Hepatocyte (in vitro differentiated cells): ENCODE results near the gene TLR7. TPM values are rescaled to one million over a fixed set of nuclear protein-coding genes. Genes with fewer than 3 reads are reported as not detected.

Experiments
- DNase-seq: peaks from one replicate; pipeline ENCODE4 v3.0.0-alpha.2; 2016; ENCODE audit warnings: low spot score
- H2AFZ ChIP-seq: fragments of 200-600 bp; sonication (generic); 2 replicates; pipeline ENCODE4 v1.6.0; 2016; ENCODE audit warnings: antibody characterized with exemption, mild to moderate bottlenecking
- H3K27ac ChIP-seq: fragments of 200-600 bp; sonication (generic); 2 replicates; pipeline ENCODE4 v1.5.1; 2016; ENCODE audit warnings: mild to moderate bottlenecking
- H3K27me3 ChIP-seq: fragments of 200-600 bp; sonication (generic); 2 replicates; pipeline ENCODE4 v1.6.1; 2016
- H3K36me3 ChIP-seq: fragments of 200-600 bp; sonication (generic); replicated peaks from 2 replicates; pipeline ENCODE4 v1.5.1; 2016; ENCODE audit warnings: low read depth; ENCODE audit not compliant: insufficient read depth
- H3K4me1 ChIP-seq: fragments of 200-600 bp; sonication (generic); 2 replicates; pipeline ENCODE4 v1.5.1; 2016; ENCODE audit warnings: mild to moderate bottlenecking, moderate library complexity; ENCODE audit not compliant: insufficient read depth
- H3K4me2 ChIP-seq: fragments of 200-600 bp; sonication (generic); 2 replicates; pipeline ENCODE4 v1.6.0; 2016
- H3K4me3 ChIP-seq: fragments of 200-600 bp; sonication (generic); 2 replicates; pipeline ENCODE4 v1.5.1; 2016; ENCODE audit warnings: mild to moderate bottlenecking
- H3K79me2 ChIP-seq: fragments of 200-600 bp; sonication (generic); 2 replicates; pipeline ENCODE4 v1.6.0; 2017; ENCODE audit warnings: mild to moderate bottlenecking
- H3K9me2 ChIP-seq: fragments of 200-600 bp; sonication (generic); replicated peaks from 2 replicates; pipeline ENCODE4 v1.6.0; 2017; ENCODE audit warnings: mild to moderate bottlenecking; ENCODE audit not compliant: insufficient read depth
- H3K9me3 ChIP-seq: fragments of 200-600 bp; sonication (generic); 2 replicates; pipeline ENCODE4 v1.5.1; 2016; ENCODE audit warnings: low read depth, mild to moderate bottlenecking
- H4K20me1 ChIP-seq: fragments of 200-600 bp; sonication (generic); 2 replicates; pipeline ENCODE4 v1.6.0; 2016; ENCODE audit warnings: mild to moderate bottlenecking; ENCODE audit not compliant: insufficient read depth, poor library complexity, severe bottlenecking
- CTCF ChIP-seq: fragments of 200-600 bp; sonication (generic); IDR thresholded peaks from 2 replicates; pipeline ENCODE4 v1.5.1; 2016; ENCODE audit warnings: antibody characterized with exemption, mild to moderate bottlenecking; ENCODE audit not compliant: poor library complexity
- EZH2 ChIP-seq: fragments of 200-600 bp; sonication (generic); IDR thresholded peaks from 2 replicates; pipeline ENCODE4 v1.6.1; 2016; ENCODE audit warnings: antibody characterized with exemption, mild to moderate bottlenecking, borderline replicate concordance
- EZH2phosphoT487 ChIP-seq: fragments of 200-600 bp; sonication (generic); IDR thresholded peaks from one replicate; pipeline ENCODE4 v1.6.1; 2018; ENCODE audit warnings: antibody characterized with exemption, mild to moderate bottlenecking, low read depth, moderate library complexity; ENCODE audit not compliant: unreplicated experiment, severe bottlenecking
- WGBS: methylation state at CpG from one replicate; pipeline ENCODE4 v1.1.6; 2016; ENCODE audit warnings: low lambda C conversion rate; ENCODE audit errors: missing lambda C conversion rate; 5-methylcytosine and 5-hydroxymethylcytosine counted together
- polyA plus RNA-seq: library from polyadenylated mRNA; unstranded; fragments of >200 nt; fragmentation: Nextera tagmentation; extraction: Ambion mirVana; gene quantifications from 2 replicates; pipeline ENCODE4 v1.2.1, GENCODE V29; 2016
- total RNA-seq: library from RNA; depleted of rRNA; stranded (reverse); fragments of >200 nt; gene quantifications from 2 replicates; pipeline ENCODE4 v1.2.3, GENCODE V29; 2014

Gene TLR7
- total and polyA plus RNA-seq, 2 experiments from 2014 or later = 0.60 TPM; not detected in 1

DNA sequence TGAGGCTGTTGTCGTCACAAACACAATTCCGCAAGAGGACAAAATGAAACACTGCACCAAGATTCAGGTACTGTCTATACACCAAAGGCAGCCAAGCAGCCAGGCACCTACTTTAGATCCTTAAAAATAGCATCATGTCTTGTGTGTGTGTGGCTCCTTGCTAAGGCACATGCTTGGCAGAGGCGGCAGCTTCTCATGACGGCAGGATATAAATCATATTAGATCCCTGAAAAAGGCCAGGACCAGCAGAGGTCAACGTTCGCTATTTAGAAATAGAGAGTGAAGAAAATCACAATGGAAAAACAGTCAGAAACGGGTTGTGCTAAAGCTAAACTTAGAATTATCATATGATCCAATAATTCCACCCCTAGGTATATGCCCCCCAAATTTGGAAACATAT is 46.1 kb upstream of the TLR7 start:
- Histone ChIP-seq H3K79me2 (no peaks in the 10 kb centered on the region), H3K36me3 (no peaks in the 10 kb centered on the region), H3K27me3 (no peaks in the 10 kb centered on the region), H3K9me3 (no peaks in the 10 kb centered on the region), H3K27ac (no peak overlapping the region), H3K4me2 (no peak overlapping the region), H3K9me2 (no peaks in the 10 kb centered on the region), H3K4me3 (no peak overlapping the region), H2AFZ (no peak overlapping the region), H3K4me1 (no peaks in the 10 kb centered on the region), H4K20me1 (no peaks in the 10 kb centered on the region)
- TF ChIP-seq EZH2phosphoT487 (no peak), EZH2 (no peak), CTCF (no peak)
- WGBS = 83% methylated on average over 7 of the region's 7 CpGs
- no peak for DNase-seq

- H3K27ac ChIP-seq = no peak overlapping the region
- TF ChIP-seq EZH2phosphoT487 (no peak), CTCF (no peak), EZH2 (no peak)
- no peak overlapping the region for H2AFZ ChIP-seq
- no peaks in the 10 kb centered on the region for H3K36me3 ChIP-seq
- no peaks in the 10 kb centered on the region for H3K27me3 ChIP-seq
- H3K9me3 ChIP-seq = no peaks in the 10 kb centered on the region
- no peaks in the 10 kb centered on the region for H3K4me1 ChIP-seq
- no peaks in the 10 kb centered on the region for H3K79me2 ChIP-seq
- no peaks in the 10 kb centered on the region for H3K9me2 ChIP-seq
- DNase-seq = no peak
- H3K4me2 ChIP-seq = no peak overlapping the region
- H3K4me3 ChIP-seq = no peak overlapping the region
- WGBS = 76% methylated on average over 9 of the region's 9 CpGs
- no peaks in the 10 kb centered on the region for H4K20me1 ChIP-seq
Measured at GRCh38 chrX:12824944-12825343, 41.9 kb upstream of the TLR7 start.

DNA sequence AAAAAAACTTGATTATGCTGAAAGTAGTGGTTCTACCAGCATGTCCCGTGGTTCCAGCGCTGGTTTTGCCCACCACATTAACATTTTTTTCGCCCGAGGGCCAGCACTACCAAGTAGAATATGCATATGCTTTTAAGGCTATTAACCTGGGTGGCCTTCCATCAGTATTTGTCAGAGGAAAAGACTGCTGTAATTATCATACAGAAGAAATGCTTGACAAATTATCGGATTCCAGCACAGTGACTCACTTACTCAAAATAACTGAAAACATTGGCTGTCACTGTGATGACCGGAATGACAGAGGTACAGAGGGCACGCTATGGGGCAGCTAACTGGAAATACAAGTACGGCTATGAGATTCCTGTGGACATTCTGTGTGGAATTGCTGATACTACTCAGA is 41.1 kb upstream of the TLR7 start:
- DNase-seq = no peak
- Histone ChIP-seq H3K27me3 (no peaks in the 10 kb centered on the region), H3K27ac (no peak overlapping the region), H3K4me3 (no peak overlapping the region), H3K4me1 (no peaks in the 10 kb centered on the region), H3K79me2 (no peaks in the 10 kb centered on the region), H3K9me3 (no peaks in the 10 kb centered on the region), H3K4me2 (no peak overlapping the region), H4K20me1 (no peaks in the 10 kb centered on the region), H2AFZ (no peak overlapping the region), H3K36me3 (no peaks in the 10 kb centered on the region), H3K9me2 (no peaks in the 10 kb centered on the region)
- TF ChIP-seq EZH2phosphoT487 = no peak
- no peak for TF ChIP-seq EZH2
- no peak for TF ChIP-seq CTCF
- 69% methylated on average over 8 of the region's 8 CpGs for WGBS

DNA sequence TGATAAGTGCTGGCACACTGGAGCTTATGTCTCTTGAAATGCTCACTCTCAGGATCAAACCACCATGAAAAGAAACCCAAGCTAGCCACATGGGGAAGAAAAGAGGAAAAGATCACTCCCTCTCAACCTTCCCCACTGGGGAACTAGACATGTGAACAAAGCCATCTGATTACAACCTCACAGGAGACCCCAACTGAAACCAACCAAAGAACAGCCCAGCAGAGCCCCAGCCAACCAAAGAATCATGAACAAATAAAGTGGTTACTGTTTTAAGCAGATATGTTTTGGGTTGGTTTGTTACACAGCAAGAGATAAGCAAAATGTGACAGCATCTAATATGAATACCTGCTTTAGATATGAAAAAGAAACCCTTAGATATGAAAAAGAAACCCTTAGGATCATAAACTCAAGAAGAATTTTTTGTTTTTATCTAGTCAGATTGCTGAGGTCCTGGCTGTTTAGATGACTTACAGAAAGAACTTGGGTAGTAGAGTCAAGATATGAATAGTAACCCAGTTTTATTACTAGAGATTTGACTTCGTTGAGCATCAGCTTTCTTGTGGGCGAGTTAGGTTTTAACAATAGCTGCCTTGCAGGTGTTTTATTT is 23.7 kb upstream of the TLR7 start:
- Histone ChIP-seq H3K9me2 (no peaks in the 10 kb centered on the region), H3K4me2 (peak overlapping the region; percentile 49), H3K79me2 (no peaks in the 10 kb centered on the region), H3K27ac (peak overlapping the region; percentile 67), H3K4me3 (no peak overlapping the region), H2AFZ (no peak overlapping the region), H3K4me1 (no peaks in the 10 kb centered on the region), H3K9me3 (no peaks in the 10 kb centered on the region), H3K36me3 (no peaks in the 10 kb centered on the region), H4K20me1 (no peaks in the 10 kb centered on the region), H3K27me3 (no peaks in the 10 kb centered on the region)
- TF ChIP-seq EZH2 (no peak), CTCF (no peak)
- 76% methylated on average over 2 of the region's 2 CpGs for WGBS
- no peak for DNase-seq
